DOHH2 (cell line): ENCODE results near the gene ANKRD30A.

ENCODE experiments used
- CTCF ChIP-seq: fragments of 200-600 bp; sonication (generic); IDR thresholded peaks from one replicate; pipeline ENCODE4 v1.5.1; 2014; ENCODE audit warnings: antibody characterized with exemption, mild to moderate bottlenecking, low read depth, low read length; ENCODE audit not compliant: poor library complexity, severe bottlenecking
- EZH2phosphoT487 ChIP-seq: fragments of 200-600 bp; sonication (generic); IDR thresholded peaks from 2 replicates; pipeline ENCODE4 v1.6.1; 2017; ENCODE audit warnings: borderline replicate concordance, mild to moderate bottlenecking, antibody characterized with exemption, low read length, moderate library complexity, mixed read lengths

GRCh38 chr10:37109000-37109399, 16.4 kb upstream of the ANKRD30A start:
- TF ChIP-seq CTCF (no peak), EZH2phosphoT487 (no peak)
